ENCODE results near the gene RAMP3. TPM values are rescaled to one million over a fixed set of nuclear protein-coding genes. Genes with fewer than 3 reads are reported as not detected.

The RAMP3 gene
- total RNA-seq, 4 donors from 2014 or later = 14.4 to 62.9 (median 33.6) TPM

DNA sequence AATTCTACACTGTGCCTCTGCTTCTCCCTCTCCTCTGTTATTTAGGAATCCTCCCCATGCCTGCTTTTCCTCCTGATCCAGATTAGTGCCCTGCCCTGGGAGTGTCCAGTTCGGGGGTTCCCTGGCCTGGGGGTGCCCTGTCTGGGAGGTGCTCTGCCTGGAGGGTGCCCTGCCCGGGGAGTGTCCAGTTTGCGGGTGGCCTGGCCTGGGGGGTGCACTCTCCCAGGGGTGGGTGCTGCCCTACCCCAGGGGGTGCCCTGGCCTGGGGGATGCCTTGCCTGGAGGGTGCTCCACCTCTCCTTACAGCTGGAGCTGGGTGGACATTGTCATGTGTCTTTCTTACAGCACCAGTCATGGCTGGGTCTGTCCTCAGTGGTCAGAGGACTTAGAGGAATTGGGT, 20.2 kb downstream of the RAMP3 start:
- H3K4me3 ChIP-seq = no peak overlapping the region
- TF ChIP-seq, protein P1, sequence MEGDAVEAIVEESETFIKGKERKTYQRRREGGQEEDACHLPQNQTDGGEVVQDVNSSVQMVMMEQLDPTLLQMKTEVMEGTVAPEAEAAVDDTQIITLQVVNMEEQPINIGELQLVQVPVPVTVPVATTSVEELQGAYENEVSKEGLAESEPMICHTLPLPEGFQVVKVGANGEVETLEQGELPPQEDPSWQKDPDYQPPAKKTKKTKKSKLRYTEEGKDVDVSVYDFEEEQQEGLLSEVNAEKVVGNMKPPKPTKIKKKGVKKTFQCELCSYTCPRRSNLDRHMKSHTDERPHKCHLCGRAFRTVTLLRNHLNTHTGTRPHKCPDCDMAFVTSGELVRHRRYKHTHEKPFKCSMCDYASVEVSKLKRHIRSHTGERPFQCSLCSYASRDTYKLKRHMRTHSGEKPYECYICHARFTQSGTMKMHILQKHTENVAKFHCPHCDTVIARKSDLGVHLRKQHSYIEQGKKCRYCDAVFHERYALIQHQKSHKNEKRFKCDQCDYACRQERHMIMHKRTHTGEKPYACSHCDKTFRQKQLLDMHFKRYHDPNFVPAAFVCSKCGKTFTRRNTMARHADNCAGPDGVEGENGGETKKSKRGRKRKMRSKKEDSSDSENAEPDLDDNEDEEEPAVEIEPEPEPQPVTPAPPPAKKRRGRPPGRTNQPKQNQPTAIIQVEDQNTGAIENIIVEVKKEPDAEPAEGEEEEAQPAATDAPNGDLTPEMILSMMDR (IDR thresholded peaks at IDR 0.05) = no peak
- TF ChIP-seq POLR2AphosphoS5 (IDR thresholded peaks at IDR 0.05) (no peak), EP300 (IDR thresholded peaks at IDR 0.05) (no peak), POLR2A (IDR thresholded peaks at IDR 0.05) (no peak)
- no peak overlapping the region for H3K27ac ChIP-seq
- DNase-seq (ENCODE audit: low spot score in 2 of 2) = peak; percentile 55 to 67
- WGBS = 93% methylated on average over 3 of the region's 3 CpGs
- H3K27me3 ChIP-seq = peaks cover 3% of the 10 kb centered on the region
- no peaks in the 10 kb centered on the region for H3K36me3 ChIP-seq
- no peaks in the 10 kb centered on the region for H3K4me1 ChIP-seq
- no peaks in the 10 kb centered on the region for H3K9me3 ChIP-seq

DNA sequence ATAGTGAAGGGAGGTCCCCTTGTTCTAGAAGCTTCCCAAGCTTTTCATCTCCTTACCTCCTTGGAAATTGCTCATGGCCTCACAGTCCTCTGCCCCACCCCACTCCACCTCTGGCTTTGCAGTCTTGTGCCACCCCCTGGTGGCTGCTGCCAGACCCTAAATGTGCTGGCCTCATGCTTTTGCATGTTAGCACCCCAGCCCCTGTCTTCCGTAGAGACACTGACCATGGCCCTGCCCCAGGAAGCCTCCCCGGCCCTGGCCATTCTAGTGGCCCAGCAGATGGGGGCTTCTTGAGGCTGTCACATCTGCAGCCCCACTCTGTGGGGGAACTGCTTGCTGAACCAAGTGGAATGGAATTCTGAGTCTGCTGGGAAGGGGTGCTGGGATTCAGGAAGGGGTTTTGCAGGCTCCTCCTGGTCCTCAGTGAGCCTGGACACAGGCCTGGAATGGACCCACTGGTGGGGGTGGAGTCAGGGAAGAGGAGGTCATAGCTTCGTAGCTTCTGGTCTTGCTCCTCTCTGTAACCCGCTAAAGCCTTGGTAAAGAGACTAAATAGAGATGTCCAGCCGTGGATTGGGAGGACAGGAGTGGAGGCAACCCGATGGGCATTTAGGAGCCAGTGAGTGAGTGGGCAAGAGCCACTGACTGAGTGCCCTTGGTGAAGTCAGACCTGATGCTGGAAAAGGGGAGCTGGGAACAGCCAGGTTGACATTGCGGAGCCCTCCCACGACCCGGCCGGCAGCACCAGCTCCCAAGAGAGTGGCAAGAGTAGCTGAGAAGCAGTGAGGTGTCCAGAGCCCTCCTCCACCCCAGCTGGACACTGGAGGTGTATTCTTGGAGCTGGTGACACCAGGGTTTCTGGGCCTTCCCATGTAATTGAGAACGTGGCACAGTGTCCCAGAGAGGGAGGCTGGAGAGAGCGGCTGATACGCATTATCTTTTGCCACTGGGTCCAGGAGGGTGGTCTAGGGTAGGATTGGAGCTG, 20.9 kb downstream of the RAMP3 start:
- H3K27ac ChIP-seq = no peak overlapping the region
- peak; percentile 38 to 64 for DNase-seq (ENCODE audit: low spot score in 2 of 2)
- H3K36me3 ChIP-seq = no peaks in the 10 kb centered on the region
- TF ChIP-seq POLR2AphosphoS5 (IDR thresholded peaks at IDR 0.05) (no peak), POLR2A (IDR thresholded peaks at IDR 0.05) (no peak), EP300 (IDR thresholded peaks at IDR 0.05) (no peak)
- TF ChIP-seq, protein P1 (IDR thresholded peaks at IDR 0.05) = no peak
- H3K9me3 ChIP-seq = no peaks in the 10 kb centered on the region
- no peaks in the 10 kb centered on the region for H3K4me1 ChIP-seq
- H3K4me3 ChIP-seq = no peak overlapping the region
- 89% methylated on average over 13 of the region's 13 CpGs for whole genome bisulfite sequencing
- peaks cover 3% of the 10 kb centered on the region for H3K27me3 ChIP-seq

- WGBS = 84% methylated on average over 9 of the region's 9 CpGs
- no peaks in the 10 kb centered on the region for H3K4me1 ChIP-seq
- H3K9me3 ChIP-seq = no peaks in the 10 kb centered on the region
- peak in 1 of 2 donors; percentile 19 for DNase-seq (ENCODE audit: low spot score in 2 of 2)
- TF ChIP-seq EP300 (IDR thresholded peaks at IDR 0.05) (no peak), POLR2A (IDR thresholded peaks at IDR 0.05) (no peak), POLR2AphosphoS5 (IDR thresholded peaks at IDR 0.05) (no peak)
- TF ChIP-seq, protein P1 (IDR thresholded peaks at IDR 0.05) = no peak
- H3K27ac ChIP-seq = no peak overlapping the region
- H3K27me3 ChIP-seq = peaks cover 3% of the 10 kb centered on the region
- no peak overlapping the region for H3K4me3 ChIP-seq
- H3K36me3 ChIP-seq = no peaks in the 10 kb centered on the region
These were observed 22.1 kb downstream of the RAMP3 start for GRCh38 chr7:45179666-45180065.

DNA sequence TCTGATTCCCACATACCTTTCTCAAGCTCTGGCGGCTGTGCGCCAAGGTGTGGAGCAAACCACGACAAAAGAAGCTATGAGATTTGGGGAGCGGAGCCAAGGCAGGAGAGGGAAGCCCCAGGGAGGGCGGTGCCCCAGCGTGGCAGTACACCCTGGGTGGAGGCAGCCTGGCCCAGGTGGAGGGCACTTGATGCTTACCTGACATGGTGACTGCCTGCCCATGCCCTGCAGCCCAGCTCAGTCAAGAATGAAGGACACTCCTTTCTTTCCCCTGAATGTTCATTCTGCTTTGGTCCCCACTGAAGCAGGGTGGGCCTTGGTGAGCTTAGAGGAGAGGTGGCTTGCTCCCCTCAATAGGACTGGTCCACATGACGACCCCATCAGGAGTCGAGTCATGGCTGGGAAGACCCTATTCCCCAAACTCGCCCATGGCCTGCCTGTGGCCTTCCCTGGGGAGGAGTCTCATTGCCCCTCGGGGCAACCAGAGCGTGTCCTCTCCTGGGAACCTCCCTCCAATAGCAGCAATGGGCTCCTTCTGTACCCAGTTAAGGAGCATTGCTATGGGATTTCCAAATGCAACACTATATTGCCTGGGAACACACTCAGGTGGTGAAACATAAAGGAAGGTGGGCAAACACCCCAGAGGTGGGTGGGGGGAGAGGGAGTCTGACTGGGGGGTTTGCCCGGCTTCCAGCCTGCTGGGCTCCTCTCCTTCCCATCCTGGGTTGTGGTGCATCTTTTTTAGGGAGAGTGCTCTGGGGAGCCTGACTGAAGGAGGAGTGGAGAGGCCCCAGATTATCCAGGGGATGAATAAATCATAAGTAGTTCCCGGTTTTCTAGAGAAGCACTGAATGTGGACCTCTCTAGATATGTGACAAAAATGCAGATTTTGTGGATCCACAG, 22.7 kb downstream of the RAMP3 start:
- H3K4me3 ChIP-seq = no peak overlapping the region
- H3K9me3 ChIP-seq = no peaks in the 10 kb centered on the region
- peak; percentile 49 to 67 for DNase-seq (ENCODE audit: low spot score in 2 of 2)
- no peak for TF ChIP-seq EP300 (IDR thresholded peaks at IDR 0.05)
- TF ChIP-seq POLR2AphosphoS5 (IDR thresholded peaks at IDR 0.05) = no peak
- TF ChIP-seq POLR2A (IDR thresholded peaks at IDR 0.05) = no peak
- TF ChIP-seq, protein P1 (IDR thresholded peaks at IDR 0.05) = no peak
- H3K36me3 ChIP-seq = no peaks in the 10 kb centered on the region
- no peak overlapping the region for H3K27ac ChIP-seq
- H3K27me3 ChIP-seq = peaks cover 3% of the 10 kb centered on the region
- H3K4me1 ChIP-seq = no peaks in the 10 kb centered on the region
- WGBS = 71% methylated on average over 13 of the region's 13 CpGs

Data from suprapubic skin (tissue), 4 donors.